Thyroid gland (tissue), 4 donors: ENCODE measurements around the gene AP1S3. TPM values are rescaled to one million over a fixed set of nuclear protein-coding genes. Genes with fewer than 3 reads are reported as not detected.

Experiments
- DNase-seq, 2 donors: peaks; one replicate each; pipeline ENCODE4 v3.0.0-alpha.2; 2019
- H3K27ac ChIP-seq, 3 donors: fragments of 200-600 bp; sonication (generic); 1 replicate in 2 of 3; 2 replicates in 1 of 3; pipeline ENCODE4 v1.5.1; 2016 to 2019; ENCODE audit warnings: mild to moderate bottlenecking in 1 of 3, moderate library complexity in 1 of 3
- H3K27me3 ChIP-seq: fragments of 200-600 bp; sonication (generic); one replicate; pipeline ENCODE4 v1.5.1; 2019
- H3K36me3 ChIP-seq, 2 donors: fragments of 200-600 bp; sonication (generic); one replicate each; pipeline ENCODE4 v1.5.1; 2016 to 2019
- H3K4me1 ChIP-seq, 2 donors: fragments of 200-600 bp; sonication (generic); one replicate each; pipeline ENCODE4 v1.5.1; 2017 to 2019
- H3K4me3 ChIP-seq, 3 donors: fragments of 200-600 bp; sonication (generic); replicated peaks in 1 of 3; 1 replicate in 2 of 3; 2 replicates in 1 of 3; pipeline ENCODE4 v1.5.1; 2016; ENCODE audit warnings: mild to moderate bottlenecking in 1 of 3
- H3K9me3 ChIP-seq: fragments of 200-600 bp; sonication (generic); one replicate; pipeline ENCODE4 v1.5.1; 2017
- POLR2A ChIP-seq, 2 donors: fragments of 450-650 bp; IDR thresholded peaks; one replicate each; pipeline ENCODE4 v1.6.1; 2017; ENCODE audit warnings: antibody characterized with exemption in 2 of 2, mild to moderate bottlenecking in 2 of 2, moderate library complexity in 1 of 2
- WGBS, 2 donors: methylation state at CpG; one replicate each; pipeline ENCODE4 v1.1.5; 2017; 5-methylcytosine and 5-hydroxymethylcytosine counted together
- intact Hi-C: fragments of 100-400 bp; cut with DNase I; formaldehyde crosslinking; loops from one replicate; pipeline ENCODE4 v1.15.1; 2023
- total RNA-seq, 4 donors: library from RNA; depleted of rRNA; stranded (reverse); fragments of >200 nt; gene quantifications; one replicate each; pipeline ENCODE4 v1.2.3, GENCODE V29; 2016
- TF ChIP-seq, protein P1 (sequence below), 6 experiments: fragments of 200-600 bp in 3 of 6; fragments of 450-650 bp in 3 of 6; sonication (generic) in 3 of 6; IDR thresholded peaks; one replicate each; pipeline ENCODE4 v1.5.1; 2016 to 2019; ENCODE audit warnings: antibody characterized with exemption in 6 of 6, mild to moderate bottlenecking in 2 of 6, inconsistent platforms in 1 of 6, moderate library complexity in 1 of 6

AP1S3 gene
- total RNA-seq, 4 donors from 2014 or later: 37.5 to 92.6 (median 44.8) TPM

DNA sequence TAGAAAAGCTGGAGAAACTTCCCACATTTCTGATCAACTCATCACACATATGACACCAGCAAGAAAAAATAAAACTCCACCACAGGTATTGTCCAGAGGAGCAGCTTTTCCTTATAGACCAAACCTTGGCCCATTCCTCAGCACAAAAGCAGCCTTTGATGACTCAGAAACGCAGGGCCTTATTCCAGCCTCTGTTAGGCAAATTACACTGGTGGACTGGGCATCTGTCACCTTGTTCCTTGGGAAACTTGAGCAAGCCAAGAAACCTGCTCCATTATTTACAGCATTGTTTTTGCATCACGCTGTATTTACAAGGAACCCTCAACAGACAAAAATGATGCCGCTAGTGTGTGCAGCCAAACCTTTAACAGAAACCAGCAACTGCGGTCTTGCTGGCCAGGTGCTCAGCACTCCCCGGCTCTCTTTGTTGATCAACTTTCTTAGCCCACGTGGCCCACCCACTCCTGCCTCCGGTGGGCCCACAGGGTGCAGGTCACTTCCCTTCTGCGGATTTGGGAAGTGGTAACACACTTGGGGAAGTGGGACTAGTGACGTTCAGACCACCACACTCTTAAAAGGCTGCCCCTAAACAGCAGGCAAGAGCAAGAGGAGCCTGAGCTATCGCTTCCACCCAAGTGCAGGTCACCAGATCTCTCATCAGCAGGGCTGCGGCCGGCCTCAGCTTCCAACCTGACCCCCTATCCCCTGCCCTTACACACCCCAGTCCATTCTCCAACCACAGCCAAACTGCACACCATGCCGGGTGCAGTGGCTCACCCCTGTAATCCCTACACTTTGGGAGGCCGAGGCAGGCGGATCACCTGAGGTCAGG is 1.5 kb downstream of the AP1S3 start:
- H3K9me3 ChIP-seq: no peaks in the 10 kb centered on the region
- intact Hi-C loops: no loop called here
- WGBS, 2 donors: 70 to 85% methylated on average over 15 of the region's 15 CpGs
- TF ChIP-seq, protein P1, sequence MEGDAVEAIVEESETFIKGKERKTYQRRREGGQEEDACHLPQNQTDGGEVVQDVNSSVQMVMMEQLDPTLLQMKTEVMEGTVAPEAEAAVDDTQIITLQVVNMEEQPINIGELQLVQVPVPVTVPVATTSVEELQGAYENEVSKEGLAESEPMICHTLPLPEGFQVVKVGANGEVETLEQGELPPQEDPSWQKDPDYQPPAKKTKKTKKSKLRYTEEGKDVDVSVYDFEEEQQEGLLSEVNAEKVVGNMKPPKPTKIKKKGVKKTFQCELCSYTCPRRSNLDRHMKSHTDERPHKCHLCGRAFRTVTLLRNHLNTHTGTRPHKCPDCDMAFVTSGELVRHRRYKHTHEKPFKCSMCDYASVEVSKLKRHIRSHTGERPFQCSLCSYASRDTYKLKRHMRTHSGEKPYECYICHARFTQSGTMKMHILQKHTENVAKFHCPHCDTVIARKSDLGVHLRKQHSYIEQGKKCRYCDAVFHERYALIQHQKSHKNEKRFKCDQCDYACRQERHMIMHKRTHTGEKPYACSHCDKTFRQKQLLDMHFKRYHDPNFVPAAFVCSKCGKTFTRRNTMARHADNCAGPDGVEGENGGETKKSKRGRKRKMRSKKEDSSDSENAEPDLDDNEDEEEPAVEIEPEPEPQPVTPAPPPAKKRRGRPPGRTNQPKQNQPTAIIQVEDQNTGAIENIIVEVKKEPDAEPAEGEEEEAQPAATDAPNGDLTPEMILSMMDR (IDR thresholded peaks at IDR 0.05): no peak
- no peak for TF ChIP-seq POLR2A (IDR thresholded peaks at IDR 0.05)
- DNase-seq: no peak
- peak overlapping the region in 1 of 3 donors; percentile 60 for H3K4me3 ChIP-seq
- peaks cover 31 to 36% of the 10 kb centered on the region in 2 donors for H3K4me1 ChIP-seq
- peak overlapping the region; percentile 85 to 97 (median 86) for H3K27ac ChIP-seq
- no peaks in the 10 kb centered on the region for H3K27me3 ChIP-seq
- no peaks in the 10 kb centered on the region for H3K36me3 ChIP-seq

DNA sequence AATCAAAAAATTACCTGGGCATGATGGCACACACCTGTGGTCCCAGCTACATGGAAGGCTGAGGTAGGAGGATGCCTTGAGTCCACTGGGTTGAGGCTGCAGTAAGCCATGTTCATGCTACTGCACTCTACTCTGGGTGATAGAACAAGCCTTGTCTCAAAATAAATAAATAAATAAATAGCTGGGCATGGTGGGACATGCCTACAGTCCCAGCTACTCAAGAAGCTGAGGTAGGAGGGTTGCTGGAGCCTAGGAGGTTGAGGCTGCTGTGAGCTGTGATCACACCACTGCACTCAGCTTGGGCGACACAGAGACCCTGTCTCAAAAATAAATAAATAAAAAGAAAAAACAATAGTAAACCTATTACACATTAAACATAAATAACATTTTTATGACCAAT is 3.0 kb downstream of the AP1S3 start:
- no peak for DNase-seq
- H3K36me3 ChIP-seq: no peaks in the 10 kb centered on the region
- 95 to 98% methylated on average over 1 of the region's 1 CpG for WGBS, 2 donors
- no peak for TF ChIP-seq POLR2A (IDR thresholded peaks at IDR 0.05)
- TF ChIP-seq, protein P1 (IDR thresholded peaks at IDR 0.05): no peak
- no peaks in the 10 kb centered on the region for H3K27me3 ChIP-seq
- intact Hi-C loops: no loop called here
- no peaks in the 10 kb centered on the region for H3K9me3 ChIP-seq
- H3K27ac ChIP-seq: peak overlapping the region in 2 of 3 donors; percentile 58 to 85
- peaks cover 31 to 34% of the 10 kb centered on the region in 2 donors for H3K4me1 ChIP-seq
- H3K4me3 ChIP-seq: no peak overlapping the region

DNA sequence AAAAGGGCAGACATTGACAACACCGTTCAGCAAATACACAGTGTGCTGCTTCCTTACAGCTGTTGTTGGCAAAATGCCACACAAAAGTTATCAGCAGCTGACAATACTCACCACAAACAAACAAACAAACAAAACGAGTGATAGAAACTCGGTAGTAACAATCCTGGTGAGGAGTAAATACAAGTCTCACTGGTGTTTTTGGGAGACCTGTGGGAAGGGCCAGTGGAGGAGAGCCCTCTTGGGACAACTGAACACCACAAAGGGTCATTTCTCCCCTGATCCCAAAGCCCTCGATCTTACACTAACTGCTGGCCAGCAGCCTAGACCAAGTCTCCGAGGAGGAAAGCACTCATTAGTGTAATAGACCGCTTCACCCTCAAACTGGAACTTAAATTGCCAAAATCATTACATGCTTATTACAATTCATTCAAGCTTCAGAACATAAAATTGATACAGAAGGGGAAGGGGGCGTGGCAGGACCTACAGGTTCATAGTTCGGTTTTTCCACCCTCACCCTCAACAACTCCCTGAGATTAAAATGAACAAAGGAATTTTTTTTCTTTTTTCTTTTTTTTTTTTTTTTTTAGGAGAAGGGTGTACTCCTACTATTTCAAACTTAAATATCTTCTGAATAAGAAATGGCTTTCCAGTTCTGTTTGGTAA is 5.0 kb downstream of the AP1S3 start:
- Histone ChIP-seq H3K36me3 (no peaks in the 10 kb centered on the region), H3K4me3 (no peak overlapping the region), H3K27me3 (no peaks in the 10 kb centered on the region), H3K27ac (peak overlapping the region; percentile 58 to 85 (median 66)), H3K9me3 (no peaks in the 10 kb centered on the region), H3K4me1 (peaks cover 27 to 31% of the 10 kb centered on the region in 2 donors)
- TF ChIP-seq, protein P1 (IDR thresholded peaks at IDR 0.05): no peak
- peak in 1 of 2 donors; percentile 23 for TF ChIP-seq POLR2A (IDR thresholded peaks at IDR 0.05)
- DNase-seq: peak; percentile 85 to 88
- intact Hi-C loops: no loop called here
- 15 to 16% methylated on average over 8 of the region's 8 CpGs for WGBS, 2 donors

DNA sequence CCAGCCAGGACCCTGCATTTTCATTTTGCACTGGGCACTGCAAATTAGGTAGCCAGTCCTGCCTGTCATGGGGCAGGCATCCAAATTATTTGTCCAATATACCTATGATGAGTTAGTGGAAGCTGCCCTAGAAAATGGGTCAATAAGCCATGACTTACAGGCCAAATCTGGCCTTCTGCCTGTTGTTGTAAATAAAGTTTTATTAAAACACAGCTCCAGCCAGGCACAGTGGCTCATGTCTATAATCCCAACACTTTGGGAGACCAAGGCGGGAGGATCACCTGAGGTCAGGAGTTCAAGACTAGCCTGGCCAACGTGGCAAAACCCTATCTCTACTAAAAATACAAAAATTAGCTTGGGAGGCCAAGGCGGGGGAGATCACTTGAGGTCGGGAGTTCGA is 8.3 kb downstream of the AP1S3 start:
- TF ChIP-seq POLR2A (IDR thresholded peaks at IDR 0.05): no peak
- TF ChIP-seq, protein P1 (IDR thresholded peaks at IDR 0.05): no peak
- H3K4me3 ChIP-seq: no peak overlapping the region

DNA sequence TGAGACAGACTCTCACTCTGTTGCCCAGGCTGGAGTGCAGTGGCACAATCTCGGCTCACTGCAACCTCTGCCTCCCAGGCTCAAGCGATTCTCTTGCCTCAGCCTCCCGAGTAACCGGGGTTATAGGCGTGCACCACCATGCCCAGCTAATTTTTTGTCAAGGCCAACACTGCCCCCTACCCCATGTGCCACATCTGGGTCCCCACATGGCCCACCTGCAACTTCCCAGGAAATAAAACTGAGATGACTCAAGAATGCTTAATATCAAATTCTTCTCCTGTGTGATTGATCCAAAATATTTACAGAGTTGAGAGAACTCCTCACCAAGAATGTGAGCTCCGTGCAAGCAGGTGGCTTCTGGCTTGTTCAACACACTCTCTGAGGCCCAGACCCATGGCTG is 9.1 kb downstream of the AP1S3 start:
- TF ChIP-seq, protein P1 (IDR thresholded peaks at IDR 0.05): no peak
- TF ChIP-seq POLR2A (IDR thresholded peaks at IDR 0.05): no peak
- no peak for DNase-seq
- intact Hi-C loops: no loop called here
- Histone ChIP-seq H3K9me3 (no peaks in the 10 kb centered on the region), H3K36me3 (no peaks in the 10 kb centered on the region), H3K27ac (peak overlapping the region in 1 of 3 donors; percentile 38), H3K27me3 (no peaks in the 10 kb centered on the region), H3K4me3 (no peak overlapping the region), H3K4me1 (peaks cover 4 to 9% of the 10 kb centered on the region in 2 donors)
- WGBS, 2 donors: 93 to 95% methylated on average over 6 of the region's 6 CpGs

More for the DNA sequence above, 8.3 kb downstream of the AP1S3 start:
- 88 to 98% methylated on average over 5 of the region's 5 CpGs for WGBS, 2 donors
- DNase-seq: no peak
- peaks cover 11 to 15% of the 10 kb centered on the region in 2 donors for H3K4me1 ChIP-seq
- H3K27ac ChIP-seq: no peak overlapping the region
- no peaks in the 10 kb centered on the region for H3K9me3 ChIP-seq
- H3K27me3 ChIP-seq: no peaks in the 10 kb centered on the region
- H3K36me3 ChIP-seq: no peaks in the 10 kb centered on the region
- intact Hi-C loops: no loop called here
